GM19043 (cell line): ENCODE data around the gene TXNDC5.

ENCODE experiments used
- ATAC-seq: cut with Tn5 transposase; IDR thresholded peaks from one replicate; pipeline ENCODE4 v1.9.1; 2021; ENCODE audit warnings: low read depth; ENCODE audit not compliant: unreplicated experiment

The TXNDC5 gene

DNA sequence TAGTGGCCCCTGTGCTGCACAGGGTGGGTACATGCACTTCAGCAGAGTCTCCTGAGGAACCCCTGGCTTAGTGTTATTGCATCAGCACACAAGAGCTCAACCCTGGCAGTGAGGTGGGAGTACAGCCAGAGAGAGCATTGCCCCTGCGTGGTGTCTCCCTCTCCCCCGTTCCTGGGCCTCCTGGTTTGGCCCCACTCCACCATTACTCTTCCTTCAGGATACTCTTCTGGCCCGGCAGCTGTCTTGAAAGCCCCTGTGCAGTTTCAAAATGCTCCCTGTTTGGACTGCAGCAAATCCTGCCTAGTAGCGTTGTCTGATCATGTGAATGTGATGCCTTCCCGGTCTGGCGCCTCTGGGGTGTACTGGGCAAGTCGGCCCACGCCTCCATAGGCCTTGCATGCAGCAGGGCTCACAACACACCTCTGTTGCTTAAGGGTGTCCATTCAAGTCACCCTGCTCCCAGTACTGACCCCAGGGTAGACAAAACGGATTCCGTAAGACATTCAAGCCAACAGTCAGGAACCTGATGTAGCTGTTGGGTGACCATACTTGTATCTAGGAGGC, 32.1 kb downstream of the TXNDC5 start:
- no peak for ATAC-seq

DNA sequence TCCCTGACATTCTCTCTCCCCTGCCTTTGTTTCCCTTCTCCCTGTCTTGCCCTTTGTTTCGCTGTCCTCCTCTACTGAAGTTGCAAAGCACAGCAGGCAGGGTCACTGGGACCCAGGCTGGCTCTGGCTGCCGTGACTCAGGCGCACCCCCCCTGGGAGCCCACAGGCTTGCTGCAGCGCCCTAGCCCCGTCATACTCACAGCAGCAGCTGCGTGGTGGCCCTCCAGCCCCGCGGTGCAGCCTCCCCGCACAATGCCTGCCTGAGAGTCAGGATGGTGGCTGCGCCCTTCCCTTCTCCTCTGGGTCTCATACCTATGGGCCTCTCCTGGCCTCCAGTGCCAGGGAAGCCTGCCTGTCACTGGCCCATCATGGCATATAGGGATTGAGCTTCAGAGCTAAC, 41.7 kb downstream of the TXNDC5 start:
- no peak for ATAC-seq

- ATAC-seq = no peak
These were observed 44.1 kb downstream of the TXNDC5 start for GRCh38 chr6:7866526-7866925.

- no peak for ATAC-seq
These were observed 44.8 kb downstream of the TXNDC5 start for GRCh38 chr6:7865781-7866180.

DNA sequence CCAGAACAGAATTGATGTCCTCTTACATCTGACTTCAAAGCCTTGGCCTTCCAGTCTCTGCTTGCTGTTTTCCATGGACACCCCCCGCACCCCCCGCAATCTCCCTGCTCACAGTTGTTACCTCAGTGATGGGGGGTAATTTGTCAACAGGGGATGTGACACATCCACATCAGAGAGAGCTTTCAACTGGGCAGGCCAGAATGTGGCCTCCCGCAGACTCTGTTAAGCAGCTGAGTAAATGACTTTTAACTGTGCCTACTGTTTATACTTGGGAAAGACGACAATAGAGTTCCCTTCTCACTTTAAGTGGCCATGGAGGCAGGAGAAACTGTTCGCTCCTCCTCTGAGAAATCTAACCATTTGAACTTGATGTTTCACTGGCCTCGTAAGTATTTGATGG, 51.0 kb downstream of the TXNDC5 start:
- ATAC-seq = no peak

DNA sequence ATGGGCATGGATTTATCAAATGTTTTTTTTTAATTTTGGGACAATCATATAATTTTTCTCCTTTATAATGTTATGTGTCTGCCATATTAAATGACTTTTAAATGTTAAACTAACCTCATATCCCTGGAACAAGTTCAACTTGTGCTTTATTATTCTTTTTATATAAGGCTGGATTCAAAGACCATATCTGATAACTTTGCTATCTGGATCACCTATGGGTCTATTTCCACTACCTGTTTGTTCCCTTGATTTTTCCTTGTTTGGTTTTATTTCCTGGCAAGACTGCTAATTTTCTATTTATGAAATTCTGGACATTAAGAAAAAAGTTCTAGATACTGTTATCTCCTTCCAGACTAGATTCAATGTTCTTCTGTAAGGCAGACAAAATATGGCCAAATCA, 58.8 kb downstream of the TXNDC5 start:
- no peak for ATAC-seq

- ATAC-seq = no peak
These were observed 62.4 kb downstream of the TXNDC5 start for GRCh38 chr6:7848229-7848628.

GRCh38 chr6:7846966-7847818, 63.4 kb downstream of the TXNDC5 start:
- no peak for ATAC-seq

GRCh38 chr6:7841781-7842468, 68.7 kb downstream of the TXNDC5 start:
- no peak for ATAC-seq

DNA sequence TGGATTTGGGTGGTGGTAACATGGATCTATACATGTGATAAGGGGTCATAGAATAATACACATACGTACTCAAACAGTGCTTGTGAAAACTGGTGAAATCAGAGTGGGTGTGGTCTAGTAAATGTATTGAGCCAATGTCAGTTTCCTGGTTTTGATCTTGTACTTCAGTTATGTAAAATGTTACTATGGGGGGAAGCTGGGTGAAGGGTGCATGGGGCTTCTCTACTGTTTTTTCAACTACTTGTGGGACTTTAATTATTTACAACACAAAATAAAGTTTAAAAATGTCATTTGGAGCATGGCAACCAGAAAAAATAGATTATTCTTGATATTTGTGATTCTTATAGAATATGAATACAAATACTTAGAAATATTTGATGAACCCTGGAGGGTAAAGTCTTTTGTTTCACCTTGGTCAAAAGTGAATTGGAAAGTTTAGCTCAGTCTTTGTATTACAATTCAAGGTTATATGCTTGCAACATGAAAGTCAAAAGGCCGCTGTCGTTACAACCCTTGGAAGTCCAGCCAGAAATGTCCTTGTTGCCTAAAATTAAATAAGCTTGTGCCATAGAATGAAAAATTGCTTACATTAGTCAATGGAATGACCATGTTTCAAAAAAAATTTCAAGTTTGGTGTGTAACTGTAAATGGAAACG, 74.1 kb downstream of the TXNDC5 start:
- no peak for ATAC-seq

GRCh38 chr6:7833751-7834070, 76.9 kb downstream of the TXNDC5 start:
- no peak for ATAC-seq

GRCh38 chr6:7832904-7833750, 77.5 kb downstream of the TXNDC5 start:
- no peak for ATAC-seq
